GM12878 (cell line): Measurements from ENCODE around the gene SCEL. TPM values are rescaled to one million over a fixed set of nuclear protein-coding genes. Genes with fewer than 3 reads are reported as not detected.

Source experiments
- ATAC-seq: fragments of 200-7000 bp; cut with Tn5 transposase; 3 replicates; pipeline ENCODE4 v1.9.1; 2020; ENCODE audit warnings: mild to moderate bottlenecking, moderate library complexity
- BruUV-seq: library from RNA; stranded (reverse); fragments of 400-500 nt; replicated peaks from 2 replicates; lab custom pipeline; 2021; lab: Mats Ljungman, UMichigan
- CTCF ChIA-PET: fragments of 300-600 bp; sonication (Branson Sonifier 250); formaldehyde crosslinking; extraction: SDS; loops from one replicate; lab custom pipeline; 2021; ENCODE audit warnings: inconsistent platforms; lab: Yijun Ruan, JAX
- POLR2A ChIA-PET: fragments of 350-600 bp; formaldehyde crosslinking; extraction: SDS; loops from one replicate; lab custom pipeline; 2021; ENCODE audit warnings: inconsistent platforms; lab: Charles Lee
- RAD21 ChIA-PET: fragments of 300-600 bp; sonication (Branson Sonifier 250); formaldehyde crosslinking; loops from one replicate; lab custom pipeline; 2023; ENCODE audit warnings: antibody characterized with exemption; ENCODE audit not compliant: unreplicated experiment; lab: Charles Lee
- SMC1A ChIA-PET: fragments of 300-600 bp; sonication (Branson Sonifier 250); formaldehyde crosslinking; loops from one replicate; lab custom pipeline; 2023; ENCODE audit not compliant: unreplicated experiment, uncharacterized antibody; lab: Charles Lee
- DNase-seq: peaks from one replicate; pipeline ENCODE4 v3.0.0-alpha.2; 2011; ENCODE audit warnings: low read depth, low spot score
- FAIRE-seq: peaks from 3 replicates; lab custom pipeline; 2011; peaks lifted over from hg19 to GRCh38; lab: Jason Lieb, UNC
- H2AFZ ChIP-seq: 2 replicates; pipeline ENCODE4 v1.6.0; 2011; ENCODE audit warnings: low read depth, low read length, control low read depth; ENCODE audit not compliant: control insufficient read depth
- H3K27ac ChIP-seq: 2 replicates; pipeline ENCODE4 v1.5.1; 2011; ENCODE audit warnings: control low read depth; ENCODE audit not compliant: control insufficient read depth, insufficient read depth
- H3K27me3 ChIP-seq, 2 experiments: replicated peaks in 1 of 2; 2 replicates each; pipeline versions ENCODE4 v1.6.0 to v1.6.1; 2011; ENCODE audit warnings: low read length in 1 of 2; ENCODE audit not compliant: control insufficient read depth in 2 of 2, insufficient read depth in 2 of 2
- H3K36me3 ChIP-seq, 2 experiments: 2 replicates each; pipeline ENCODE4 v1.5.1; 2011; ENCODE audit warnings: low read length in 1 of 2; ENCODE audit not compliant: control insufficient read depth in 2 of 2, insufficient read depth in 2 of 2
- H3K4me1 ChIP-seq: 2 replicates; pipeline ENCODE4 v1.6.1; 2011; ENCODE audit warnings: mild to moderate bottlenecking, low read length, moderate library complexity, mixed read lengths; ENCODE audit not compliant: control insufficient read depth, insufficient read depth
- H3K4me2 ChIP-seq: 2 replicates; pipeline ENCODE4 v1.6.0; 2011; ENCODE audit warnings: control low read depth; ENCODE audit not compliant: control insufficient read depth, insufficient read depth
- H3K4me3 ChIP-seq: fragments of 200-600 bp; sonication (generic); 2 replicates; pipeline ENCODE4 v1.5.1; 2016
- H3K79me2 ChIP-seq: 2 replicates; pipeline ENCODE4 v1.6.0; 2011; ENCODE audit warnings: low read length; ENCODE audit not compliant: control insufficient read depth, insufficient read depth
- H3K9ac ChIP-seq: 2 replicates; pipeline ENCODE4 v1.8.0; 2011; ENCODE audit warnings: low read length, control low read depth, mixed read lengths; ENCODE audit not compliant: control insufficient read depth, insufficient read depth
- H3K9me3 ChIP-seq: replicated peaks from 3 replicates; pipeline ENCODE4 v1.5.1; 2011; ENCODE audit warnings: mild to moderate bottlenecking, low read length; ENCODE audit not compliant: control insufficient read depth, insufficient read depth
- H4K20me1 ChIP-seq: 2 replicates; pipeline ENCODE4 v1.6.0; 2011; ENCODE audit not compliant: control insufficient read depth, insufficient read depth
- BHLHE40 ChIP-seq, 2 experiments: fragments of 450-650 bp in 1 of 2; IDR thresholded peaks; 2 replicates each; pipeline ENCODE4 v1.6.1; 2011 to 2017; ENCODE audit warnings: low read depth in 2 of 2, borderline replicate concordance in 1 of 2, improper control_type of control experiment in 1 of 2, low read length in 1 of 2, mild to moderate bottlenecking in 1 of 2
- BMI1 ChIP-seq: fragments of 450-650 bp; IDR thresholded peaks from 2 replicates; pipeline ENCODE4 v1.6.1; 2016; ENCODE audit warnings: mild to moderate bottlenecking, moderate library complexity, borderline replicate concordance
- IRF4 ChIP-seq: IDR thresholded peaks from 2 replicates; pipeline ENCODE4 v1.6.1; 2011; ENCODE audit warnings: low read depth, low read length
- RAD51 ChIP-seq: fragments of 450-650 bp; IDR thresholded peaks from 2 replicates; pipeline ENCODE4 v1.6.1; 2016; ENCODE audit warnings: moderate library complexity, mild to moderate bottlenecking, inconsistent platforms
- SMAD5 ChIP-seq: IDR thresholded peaks from 2 replicates; pipeline ENCODE4 v1.6.1; 2016; ENCODE audit warnings: antibody characterized with exemption, low read depth
- SREBF1 ChIP-seq: IDR thresholded peaks from 2 replicates; pipeline ENCODE4 v1.6.1; 2012; ENCODE audit warnings: mild to moderate bottlenecking, low read length
- TAF1 ChIP-seq: IDR thresholded peaks from 2 replicates; pipeline ENCODE4 v1.6.1; 2011; ENCODE audit warnings: mild to moderate bottlenecking, low read depth, low read length, borderline replicate concordance
- WGBS: methylation state at CpG from one replicate; pipeline ENCODE4 v1.1.6; 2016; ENCODE audit warnings: low lambda C conversion rate; ENCODE audit not compliant: insufficient replicate concordance, insufficient coverage; ENCODE audit errors: missing lambda C conversion rate; 5-methylcytosine and 5-hydroxymethylcytosine counted together
- in situ Hi-C: fragments of 300-500 bp; cut with MboI; formaldehyde crosslinking; loops from 9 replicates; pipeline ENCODE4 v1.14.3; 2018; ENCODE audit warnings: mixed read lengths
- intact Hi-C: fragments of 100-400 bp; cut with micrococcal nuclease; formaldehyde crosslinking; loops from one replicate; pipeline ENCODE4 v1.14.2; 2022; ENCODE audit not compliant: unreplicated experiment
- polyA plus RNA-seq, 11 experiments: library from polyadenylated mRNA; depleted of rRNA in 4 of 11; unstranded in 6 of 11; stranded (reverse) in 5 of 11; fragments of >200 nt; fragmentation: Nextera tagmentation in 4 of 11; fragmentation: Illumina TruSeq in 1 of 11; extraction: Ambion mirVana in 4 of 11; extraction: Trizol in 1 of 11; gene quantifications; 1 replicate in 1 of 11; 2 replicates in 10 of 11; pipeline versions ENCODE4 v1.2.1 to v1.2.3, GENCODE V29; 2011 to 2016; ENCODE audit warnings: inconsistent platforms in 2 of 11, missing spikeins in 2 of 11, low read depth in 1 of 11
- total RNA-seq, 4 experiments: library from RNA; depleted of rRNA in 3 of 4; stranded (reverse); fragments of >200 nt in 3 of 4; fragmentation: Illumina TruSeq in 1 of 4; extraction: Trizol in 1 of 4; gene quantifications; 2 replicates each; pipeline versions ENCODE4 v1.2.1 to v1.2.3, GENCODE V29; 2013 to 2021
- TF ChIP-seq, protein P1 (sequence below): IDR thresholded peaks from 2 replicates; pipeline ENCODE4 v1.6.1; 2012; ENCODE audit warnings: improper control_type of control experiment, low read depth, low read length; ENCODE audit not compliant: insufficient replicate concordance
- TF ChIP-seq, protein P2 (sequence below): IDR thresholded peaks from 2 replicates; pipeline ENCODE4 v1.6.1; 2012; ENCODE audit warnings: low read depth, low read length, improper control_type of control experiment
- TF ChIP-seq, protein P3 (sequence below): fragments of 150-350 bp; IDR thresholded peaks from 2 replicates; pipeline ENCODE4 v1.6.1; 2014; ENCODE audit warnings: mild to moderate bottlenecking, low read depth, low read length

Gene SCEL
- total and polyA plus RNA-seq, 10 of the 15 experiments (the other 5 are each of a cell fraction or from before 2014, with no cell fraction given): 0.09 to 0.68 (median 0.16) TPM; not detected in 1

DNA sequence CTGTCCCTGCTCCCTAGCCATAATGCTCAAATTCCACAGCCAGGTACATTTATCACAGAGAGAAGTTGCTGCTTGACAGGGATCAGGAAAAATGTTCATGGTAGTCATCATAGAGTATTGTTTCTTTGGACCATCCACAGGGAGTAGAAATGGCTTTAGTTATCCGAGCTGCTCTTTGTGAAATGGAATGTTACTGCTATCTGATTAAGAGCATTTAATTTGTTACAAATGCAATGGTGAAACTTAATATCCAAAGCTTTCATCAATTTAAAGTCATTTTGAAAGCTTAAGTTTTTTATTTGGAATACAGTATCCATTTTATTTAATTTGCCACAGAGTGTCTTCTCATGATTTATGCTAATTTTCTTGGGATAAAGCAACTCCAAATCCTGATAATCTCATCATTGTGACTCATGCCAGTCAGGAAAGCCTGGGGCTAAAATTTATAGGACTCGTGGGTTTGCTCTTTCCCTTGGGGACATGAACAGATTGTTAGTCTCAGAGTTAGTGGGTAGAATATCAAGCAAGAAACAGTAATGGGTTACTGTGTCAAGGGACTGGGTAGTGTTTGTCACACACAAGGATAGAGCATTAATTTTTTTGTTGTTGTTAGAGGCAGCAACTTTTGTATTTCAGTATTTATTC lies 59.8 kb downstream of the SCEL start:
- Histone ChIP-seq H3K79me2 (no peaks in the 10 kb centered on the region), H3K9me3 (no peaks in the 10 kb centered on the region), H4K20me1 (no peaks in the 10 kb centered on the region), H3K27me3 (peaks cover 0 to 4% of the 10 kb centered on the region in 2 experiments; a peak in 1 of 4 replicates), H3K4me3 (no peak overlapping the region), H3K9ac (no peak overlapping the region), H3K27ac (no peak overlapping the region), H3K4me1 (no peaks in the 10 kb centered on the region), H2AFZ (no peak overlapping the region), H3K4me2 (no peak overlapping the region), H3K36me3 (no peaks in the 10 kb centered on the region)
- no TSS peak for BruUV-seq
- no peak for FAIRE-seq
- intact Hi-C loops: no loop called here
- in situ Hi-C loops: no loop called here
- no peak for ATAC-seq
- WGBS: 3% methylated on average over 2 of the region's 2 CpGs
- ChIA-PET SMC1A (interaction anchor here (0.7 to 3.3 kb wide), 5 partner anchors 16 to 182 kb away, joined by 3 to 20 read pairs (median 4); partner anchors contain the start of gene SLAIN1), POLR2A (no interaction called here), CTCF (interaction anchor here (1.1 to 10.6 kb wide), 6 partner anchors 9 to 215 kb away, joined by 3 to 225 read pairs (median 4); no protein-coding TSS in a partner anchor), RAD21 (interaction anchor here (1.1 to 6.0 kb wide), 2 partner anchors 105 to 156 kb away, joined by 3 to 115 read pairs; no protein-coding TSS in a partner anchor)
- TF ChIP-seq, protein P1, sequence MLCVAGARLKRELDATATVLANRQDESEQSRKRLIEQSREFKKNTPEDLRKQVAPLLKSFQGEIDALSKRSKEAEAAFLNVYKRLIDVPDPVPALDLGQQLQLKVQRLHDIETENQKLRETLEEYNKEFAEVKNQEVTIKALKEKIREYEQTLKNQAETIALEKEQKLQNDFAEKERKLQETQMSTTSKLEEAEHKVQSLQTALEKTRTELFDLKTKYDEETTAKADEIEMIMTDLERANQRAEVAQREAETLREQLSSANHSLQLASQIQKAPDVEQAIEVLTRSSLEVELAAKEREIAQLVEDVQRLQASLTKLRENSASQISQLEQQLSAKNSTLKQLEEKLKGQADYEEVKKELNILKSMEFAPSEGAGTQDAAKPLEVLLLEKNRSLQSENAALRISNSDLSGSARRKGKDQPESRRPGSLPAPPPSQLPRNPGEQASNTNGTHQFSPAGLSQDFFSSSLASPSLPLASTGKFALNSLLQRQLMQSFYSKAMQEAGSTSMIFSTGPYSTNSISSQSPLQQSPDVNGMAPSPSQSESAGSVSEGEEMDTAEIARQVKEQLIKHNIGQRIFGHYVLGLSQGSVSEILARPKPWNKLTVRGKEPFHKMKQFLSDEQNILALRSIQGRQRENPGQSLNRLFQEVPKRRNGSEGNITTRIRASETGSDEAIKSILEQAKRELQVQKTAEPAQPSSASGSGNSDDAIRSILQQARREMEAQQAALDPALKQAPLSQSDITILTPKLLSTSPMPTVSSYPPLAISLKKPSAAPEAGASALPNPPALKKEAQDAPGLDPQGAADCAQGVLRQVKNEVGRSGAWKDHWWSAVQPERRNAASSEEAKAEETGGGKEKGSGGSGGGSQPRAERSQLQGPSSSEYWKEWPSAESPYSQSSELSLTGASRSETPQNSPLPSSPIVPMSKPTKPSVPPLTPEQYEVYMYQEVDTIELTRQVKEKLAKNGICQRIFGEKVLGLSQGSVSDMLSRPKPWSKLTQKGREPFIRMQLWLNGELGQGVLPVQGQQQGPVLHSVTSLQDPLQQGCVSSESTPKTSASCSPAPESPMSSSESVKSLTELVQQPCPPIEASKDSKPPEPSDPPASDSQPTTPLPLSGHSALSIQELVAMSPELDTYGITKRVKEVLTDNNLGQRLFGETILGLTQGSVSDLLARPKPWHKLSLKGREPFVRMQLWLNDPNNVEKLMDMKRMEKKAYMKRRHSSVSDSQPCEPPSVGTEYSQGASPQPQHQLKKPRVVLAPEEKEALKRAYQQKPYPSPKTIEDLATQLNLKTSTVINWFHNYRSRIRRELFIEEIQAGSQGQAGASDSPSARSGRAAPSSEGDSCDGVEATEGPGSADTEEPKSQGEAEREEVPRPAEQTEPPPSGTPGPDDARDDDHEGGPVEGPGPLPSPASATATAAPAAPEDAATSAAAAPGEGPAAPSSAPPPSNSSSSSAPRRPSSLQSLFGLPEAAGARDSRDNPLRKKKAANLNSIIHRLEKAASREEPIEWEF: no peak
- TF ChIP-seq RAD51 (no peak), SMAD5 (no peak), BMI1 (no peak), TAF1 (no peak), SREBF1 (no peak), IRF4 (no peak), BHLHE40 (IDR thresholded peaks at IDR 0.05; ENCODE audit: borderline replicate concordance in 1 of 2, low read depth in 2 of 2, low read length in 1 of 2) (no peak)
- TF ChIP-seq, protein P2, sequence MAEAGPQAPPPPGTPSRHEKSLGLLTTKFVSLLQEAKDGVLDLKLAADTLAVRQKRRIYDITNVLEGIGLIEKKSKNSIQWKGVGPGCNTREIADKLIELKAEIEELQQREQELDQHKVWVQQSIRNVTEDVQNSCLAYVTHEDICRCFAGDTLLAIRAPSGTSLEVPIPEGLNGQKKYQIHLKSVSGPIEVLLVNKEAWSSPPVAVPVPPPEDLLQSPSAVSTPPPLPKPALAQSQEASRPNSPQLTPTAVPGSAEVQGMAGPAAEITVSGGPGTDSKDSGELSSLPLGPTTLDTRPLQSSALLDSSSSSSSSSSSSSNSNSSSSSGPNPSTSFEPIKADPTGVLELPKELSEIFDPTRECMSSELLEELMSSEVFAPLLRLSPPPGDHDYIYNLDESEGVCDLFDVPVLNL: no peak
- TF ChIP-seq, protein P3, sequence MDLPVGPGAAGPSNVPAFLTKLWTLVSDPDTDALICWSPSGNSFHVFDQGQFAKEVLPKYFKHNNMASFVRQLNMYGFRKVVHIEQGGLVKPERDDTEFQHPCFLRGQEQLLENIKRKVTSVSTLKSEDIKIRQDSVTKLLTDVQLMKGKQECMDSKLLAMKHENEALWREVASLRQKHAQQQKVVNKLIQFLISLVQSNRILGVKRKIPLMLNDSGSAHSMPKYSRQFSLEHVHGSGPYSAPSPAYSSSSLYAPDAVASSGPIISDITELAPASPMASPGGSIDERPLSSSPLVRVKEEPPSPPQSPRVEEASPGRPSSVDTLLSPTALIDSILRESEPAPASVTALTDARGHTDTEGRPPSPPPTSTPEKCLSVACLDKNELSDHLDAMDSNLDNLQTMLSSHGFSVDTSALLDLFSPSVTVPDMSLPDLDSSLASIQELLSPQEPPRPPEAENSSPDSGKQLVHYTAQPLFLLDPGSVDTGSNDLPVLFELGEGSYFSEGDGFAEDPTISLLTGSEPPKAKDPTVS: no peak
- no peak for DNase-seq
